ENCODE measurements around the gene C13orf42.

- no peak for TF ChIP-seq CTCF (IDR thresholded peaks at IDR 0.05)
- no peak for TF ChIP-seq POLR2A (IDR thresholded peaks at IDR 0.05)
These were observed 45.5 kb downstream of the C13orf42 start for GRCh38 chr13:51065372-51066090.
